DND-41 (cell line): ENCODE measurements around the gene ALPL.
"Not testable (repeated sequence)": the region's sequence is repeated elsewhere in the genome, so short reads cannot be mapped to it uniquely, and the experiment has no call there.

Experiments
- ATAC-seq: fragments of 200-7000 bp; cut with Tn5 transposase; 3 replicates; pipeline ENCODE4 v1.9.1; 2021; ENCODE audit warnings: low read depth; ENCODE audit not compliant: insufficient read depth
- DNase-seq: peaks from one replicate; pipeline ENCODE4 v3.0.0-alpha.2; 2020
- H2AFZ ChIP-seq: 2 replicates; pipeline ENCODE4 v1.6.0; 2012; ENCODE audit warnings: low read depth, low read length
- H3K27ac ChIP-seq: 2 replicates; pipeline ENCODE4 v1.5.1; 2012; ENCODE audit warnings: low read length, inconsistent platforms
- H3K27me3 ChIP-seq: fragments of 200-600 bp; sonication (generic); 2 replicates; pipeline ENCODE4 v1.6.0; 2012; ENCODE audit warnings: low read length, mild to moderate bottlenecking, inconsistent platforms; ENCODE audit not compliant: insufficient read depth, poor library complexity
- H3K36me3 ChIP-seq: 2 replicates; pipeline ENCODE4 v1.5.1; 2012; ENCODE audit warnings: low read length, inconsistent platforms; ENCODE audit not compliant: insufficient read depth
- H3K4me1 ChIP-seq: 2 replicates; pipeline ENCODE4 v1.5.1; 2012; ENCODE audit warnings: mild to moderate bottlenecking, low read length; ENCODE audit not compliant: insufficient read depth
- H3K4me2 ChIP-seq: 2 replicates; pipeline ENCODE4 v1.6.0; 2012; ENCODE audit warnings: mild to moderate bottlenecking, moderate library complexity, low read length, inconsistent platforms; ENCODE audit not compliant: insufficient read depth
- H3K4me3 ChIP-seq, 2 experiments: fragments of 200-600 bp in 1 of 2; shearing (Covaris generic) in 1 of 2; 2 replicates each; pipeline ENCODE4 v1.5.1; 2012 to 2016; ENCODE audit warnings: inconsistent platforms in 2 of 2, low read length in 2 of 2, mild to moderate bottlenecking in 2 of 2, low read depth in 1 of 2, moderate library complexity in 1 of 2
- H3K79me2 ChIP-seq: 2 replicates; pipeline ENCODE4 v1.6.0; 2012; ENCODE audit warnings: low read length, inconsistent platforms; ENCODE audit not compliant: insufficient read depth
- H3K9ac ChIP-seq: 2 replicates; pipeline ENCODE4 v1.6.0; 2012; ENCODE audit warnings: low read depth, mild to moderate bottlenecking, inconsistent platforms, low read length, moderate library complexity
- H3K9me3 ChIP-seq: 2 replicates; pipeline ENCODE4 v1.5.1; 2012; ENCODE audit warnings: low read length, moderate library complexity, mild to moderate bottlenecking, inconsistent platforms; ENCODE audit not compliant: insufficient read depth, severe bottlenecking
- H4K20me1 ChIP-seq: 2 replicates; pipeline ENCODE4 v1.6.0; 2012; ENCODE audit warnings: low read length; ENCODE audit not compliant: insufficient read depth
- EZH2 ChIP-seq: IDR thresholded peaks from 3 replicates; pipeline ENCODE4 v1.6.1; 2012; ENCODE audit warnings: borderline replicate concordance, low read depth, mild to moderate bottlenecking, moderate library complexity, low read length, inconsistent platforms; ENCODE audit not compliant: severe bottlenecking
- TF ChIP-seq, protein P1 (sequence below): IDR thresholded peaks from 2 replicates; pipeline ENCODE4 v1.5.1; 2012; ENCODE audit warnings: borderline replicate concordance, low read length, moderate library complexity, mild to moderate bottlenecking; ENCODE audit not compliant: poor library complexity, severe bottlenecking; ENCODE audit errors: extremely low read depth

The ALPL gene

DNA sequence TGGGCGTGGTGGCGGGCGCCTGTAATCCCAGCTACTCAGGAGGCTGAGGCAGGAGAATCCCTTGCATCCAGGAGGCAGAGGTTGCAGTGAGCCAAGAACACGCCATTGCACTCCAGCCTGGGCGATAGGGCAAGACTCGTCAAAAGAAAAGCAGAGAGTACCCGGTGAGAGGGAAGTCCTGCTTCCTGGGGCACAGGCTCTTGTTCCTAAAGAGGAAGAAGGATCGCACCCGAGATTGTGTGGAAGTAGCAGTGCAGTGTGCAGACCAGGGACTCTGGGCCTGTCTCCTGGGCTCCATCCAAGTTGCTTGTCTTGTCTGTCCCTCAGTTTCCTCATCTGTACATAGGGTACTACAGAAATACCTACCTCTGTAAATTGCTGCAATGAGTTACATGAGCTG is 39.6 kb upstream of the ALPL start:
- ATAC-seq (no peak), DNase-seq (no peak)
- H2AFZ ChIP-seq, result no peak overlapping the region
- no peak overlapping the region for H3K4me3 ChIP-seq
- no peak overlapping the region for H3K27ac ChIP-seq
- no peaks in the 10 kb centered on the region for H3K36me3 ChIP-seq
- H3K4me1 ChIP-seq, result no peaks in the 10 kb centered on the region
- H3K79me2 ChIP-seq, result no peaks in the 10 kb centered on the region
- no peak overlapping the region for H3K9ac ChIP-seq
- no peaks in the 10 kb centered on the region for H4K20me1 ChIP-seq
- no peaks in the 10 kb centered on the region for H3K9me3 ChIP-seq
- TF ChIP-seq, protein P1, sequence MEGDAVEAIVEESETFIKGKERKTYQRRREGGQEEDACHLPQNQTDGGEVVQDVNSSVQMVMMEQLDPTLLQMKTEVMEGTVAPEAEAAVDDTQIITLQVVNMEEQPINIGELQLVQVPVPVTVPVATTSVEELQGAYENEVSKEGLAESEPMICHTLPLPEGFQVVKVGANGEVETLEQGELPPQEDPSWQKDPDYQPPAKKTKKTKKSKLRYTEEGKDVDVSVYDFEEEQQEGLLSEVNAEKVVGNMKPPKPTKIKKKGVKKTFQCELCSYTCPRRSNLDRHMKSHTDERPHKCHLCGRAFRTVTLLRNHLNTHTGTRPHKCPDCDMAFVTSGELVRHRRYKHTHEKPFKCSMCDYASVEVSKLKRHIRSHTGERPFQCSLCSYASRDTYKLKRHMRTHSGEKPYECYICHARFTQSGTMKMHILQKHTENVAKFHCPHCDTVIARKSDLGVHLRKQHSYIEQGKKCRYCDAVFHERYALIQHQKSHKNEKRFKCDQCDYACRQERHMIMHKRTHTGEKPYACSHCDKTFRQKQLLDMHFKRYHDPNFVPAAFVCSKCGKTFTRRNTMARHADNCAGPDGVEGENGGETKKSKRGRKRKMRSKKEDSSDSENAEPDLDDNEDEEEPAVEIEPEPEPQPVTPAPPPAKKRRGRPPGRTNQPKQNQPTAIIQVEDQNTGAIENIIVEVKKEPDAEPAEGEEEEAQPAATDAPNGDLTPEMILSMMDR, result no peak
- TF ChIP-seq EZH2, result no peak
- H3K27me3 ChIP-seq, result peaks cover under 1% of the 10 kb centered on the region
- no peak overlapping the region for H3K4me2 ChIP-seq

DNA sequence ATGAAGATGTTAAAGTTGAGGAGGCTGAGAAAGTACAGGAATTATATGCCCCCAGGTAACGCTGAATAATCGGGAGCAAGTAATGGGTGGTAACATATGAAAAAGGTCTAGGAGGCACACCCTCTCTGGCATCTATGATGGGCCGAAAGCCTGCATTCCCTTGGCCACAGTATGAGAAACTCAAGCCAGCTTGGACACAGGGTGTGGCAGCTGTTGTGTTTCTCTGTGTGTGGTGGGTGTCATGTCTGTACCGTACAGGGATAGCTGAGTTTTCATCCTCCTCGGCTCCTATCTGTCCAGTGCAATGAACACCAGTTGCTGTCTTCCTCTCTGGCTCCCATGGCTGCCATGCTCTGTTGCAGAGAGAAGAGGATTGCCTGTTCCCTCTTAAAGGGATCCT is 36.4 kb upstream of the ALPL start:
- Histone ChIP-seq H3K4me2 (no peak overlapping the region), H3K9me3 (no peaks in the 10 kb centered on the region), H3K4me1 (no peaks in the 10 kb centered on the region), H3K27ac (no peak overlapping the region), H4K20me1 (no peaks in the 10 kb centered on the region), H2AFZ (no peak overlapping the region), H3K79me2 (no peaks in the 10 kb centered on the region), H3K9ac (no peak overlapping the region), H3K27me3 (peaks cover 3% of the 10 kb centered on the region), H3K36me3 (no peaks in the 10 kb centered on the region), H3K4me3 (no peak overlapping the region)
- DNase-seq, result no peak
- no peak for ATAC-seq
- no peak for TF ChIP-seq EZH2
- TF ChIP-seq, protein P1, result no peak

DNA sequence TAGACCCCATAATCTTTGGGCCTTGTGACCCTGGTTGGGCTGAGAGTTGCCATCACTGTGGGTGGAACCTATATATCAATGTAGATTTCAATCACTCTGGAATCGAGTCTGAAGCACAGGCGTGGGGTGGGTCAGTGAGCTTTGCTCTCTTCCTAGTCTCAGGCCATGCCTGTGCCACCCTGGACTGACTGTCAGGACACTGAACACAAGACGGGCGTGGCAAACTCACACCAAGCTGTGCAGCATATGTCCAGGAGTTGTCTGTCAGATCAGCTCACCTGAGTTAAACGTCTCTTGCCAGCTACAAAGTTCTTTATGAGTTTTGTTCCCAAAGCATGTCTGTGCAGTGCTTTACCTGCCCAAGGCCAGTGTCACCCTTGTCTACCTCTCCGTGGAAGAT is 30.9 kb upstream of the ALPL start:
- DNase-seq (no peak), ATAC-seq (no peak)
- H3K4me3 ChIP-seq, result no peak overlapping the region
- H3K27me3 ChIP-seq, result peaks cover 3% of the 10 kb centered on the region
- no peak overlapping the region for H3K9ac ChIP-seq
- H2AFZ ChIP-seq, result no peak overlapping the region
- no peak overlapping the region for H3K27ac ChIP-seq
- H4K20me1 ChIP-seq, result no peaks in the 10 kb centered on the region
- H3K79me2 ChIP-seq, result no peaks in the 10 kb centered on the region
- H3K4me1 ChIP-seq, result no peaks in the 10 kb centered on the region
- no peaks in the 10 kb centered on the region for H3K9me3 ChIP-seq
- no peaks in the 10 kb centered on the region for H3K36me3 ChIP-seq
- no peak overlapping the region for H3K4me2 ChIP-seq
- TF ChIP-seq EZH2, result no peak
- TF ChIP-seq, protein P1, result no peak

DNA sequence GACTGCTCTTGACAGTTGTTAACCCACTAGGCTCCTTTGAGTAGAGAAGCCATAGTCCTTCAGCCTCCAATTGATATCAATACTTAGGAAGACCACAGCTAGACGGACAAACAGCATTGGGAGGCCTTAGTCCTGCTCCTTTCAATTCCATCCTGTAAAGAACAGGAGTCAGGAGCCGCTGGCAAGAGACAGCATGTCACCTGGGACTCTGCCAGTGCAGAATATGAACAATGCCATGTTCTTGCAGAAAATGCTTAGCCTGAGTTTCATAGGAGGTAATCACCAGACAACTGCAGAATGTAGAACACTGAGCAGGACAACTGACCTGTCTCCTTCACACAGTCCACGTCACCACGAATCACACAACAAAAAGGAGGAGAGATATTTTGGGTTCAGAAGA is 25.3 kb upstream of the ALPL start:
- not testable (repeated sequence) for H3K27me3 ChIP-seq, ATAC-seq, H3K4me2 ChIP-seq, H3K4me3 ChIP-seq, H4K20me1 ChIP-seq, H3K79me2 ChIP-seq, H2AFZ ChIP-seq, H3K4me1 ChIP-seq, H3K27ac ChIP-seq, H3K9ac ChIP-seq, H3K9me3 ChIP-seq, DNase-seq, H3K36me3 ChIP-seq
